Neuron (in vitro differentiated cells): Measurements from ENCODE around the gene DNMT3A.

Experiments
- H2AFZ ChIP-seq: one replicate; pipeline ENCODE4 v1.6.1; 2013; ENCODE audit warnings: low read depth, mild to moderate bottlenecking, inconsistent platforms, low read length, moderate library complexity
- H3K27me3 ChIP-seq: one replicate; pipeline ENCODE4 v1.6.1; 2013; ENCODE audit warnings: low read length; ENCODE audit not compliant: insufficient read depth
- H3K36me3 ChIP-seq: one replicate; pipeline ENCODE4 v1.6.1; 2013; ENCODE audit warnings: low read length; ENCODE audit not compliant: insufficient read depth
- H3K4me1 ChIP-seq: one replicate; pipeline ENCODE4 v1.6.1; 2013; ENCODE audit warnings: low read length; ENCODE audit not compliant: insufficient read depth
- H3K4me3 ChIP-seq: 2 replicates; pipeline ENCODE4 v1.5.1; 2013; ENCODE audit warnings: mild to moderate bottlenecking, low read length, moderate library complexity
- H3K9me3 ChIP-seq: one replicate; pipeline ENCODE4 v1.6.1; 2013; ENCODE audit warnings: low read length

The DNMT3A gene

GRCh38 chr2:25254961-25255360, 86.8 kb downstream of the DNMT3A start:
- Histone ChIP-seq H2AFZ (no peak overlapping the region), H3K4me3 (no peak overlapping the region), H3K36me3 (no peaks in the 10 kb centered on the region), H3K4me1 (peaks cover 60% of the 10 kb centered on the region), H3K27me3 (no peaks in the 10 kb centered on the region), H3K9me3 (no peaks in the 10 kb centered on the region)

DNA sequence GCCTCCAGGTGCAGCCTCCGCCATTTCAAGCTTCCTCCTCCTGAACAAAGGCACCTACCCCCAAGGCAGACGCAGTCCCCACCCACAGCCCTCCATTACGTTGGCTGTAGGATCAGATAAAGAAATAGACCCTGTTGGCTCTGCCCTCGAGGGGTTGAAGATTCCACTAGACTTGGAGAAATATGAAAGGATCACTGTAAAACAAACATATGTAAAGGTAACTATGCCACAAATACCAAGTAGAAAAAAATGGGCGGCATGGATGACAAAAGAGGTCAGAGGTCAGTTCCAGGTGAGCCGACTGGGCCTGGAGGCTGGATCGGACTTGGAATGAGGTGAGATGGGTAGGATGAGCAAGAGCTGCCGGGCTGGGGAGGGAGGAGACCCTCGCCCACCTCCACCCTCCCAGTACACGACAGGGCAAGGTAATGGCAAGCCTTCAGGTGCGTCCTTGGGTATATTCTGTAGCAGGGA, 88.5 kb downstream of the DNMT3A start:
- peak overlapping the region; percentile 51 for H3K4me3 ChIP-seq
- H3K36me3 ChIP-seq: peaks cover 6% of the 10 kb centered on the region
- no peaks in the 10 kb centered on the region for H3K9me3 ChIP-seq
- H2AFZ ChIP-seq: peak overlapping the region; percentile 49
- H3K4me1 ChIP-seq: peaks cover 46% of the 10 kb centered on the region
- H3K27me3 ChIP-seq: no peaks in the 10 kb centered on the region

GRCh38 chr2:25252291-25253152, 89.2 kb downstream of the DNMT3A start:
- peak overlapping the region; percentile 49 for H2AFZ ChIP-seq
- H3K27me3 ChIP-seq: no peaks in the 10 kb centered on the region
- H3K4me3 ChIP-seq: peak overlapping the region; percentile 81
- no peaks in the 10 kb centered on the region for H3K9me3 ChIP-seq
- H3K4me1 ChIP-seq: peaks cover 40% of the 10 kb centered on the region
- H3K36me3 ChIP-seq: peaks cover 13% of the 10 kb centered on the region

- Histone ChIP-seq H3K27me3 (no peaks in the 10 kb centered on the region), H3K9me3 (no peaks in the 10 kb centered on the region), H2AFZ (peak overlapping the region; percentile 34), H3K4me3 (peak overlapping the region; percentile 81), H3K4me1 (peaks cover 31% of the 10 kb centered on the region), H3K36me3 (peaks cover 22% of the 10 kb centered on the region)
These were observed 90.1 kb downstream of the DNMT3A start for GRCh38 chr2:25251422-25252273.

- H3K4me3 ChIP-seq: peak overlapping the region; percentile 81
- peaks cover 25% of the 10 kb centered on the region for H3K4me1 ChIP-seq
- no peaks in the 10 kb centered on the region for H3K9me3 ChIP-seq
- H3K27me3 ChIP-seq: no peaks in the 10 kb centered on the region
- H2AFZ ChIP-seq: peak overlapping the region; percentile 34
- H3K36me3 ChIP-seq: peaks cover 28% of the 10 kb centered on the region
These were observed 90.7 kb downstream of the DNMT3A start for GRCh38 chr2:25251071-25251421.

DNA sequence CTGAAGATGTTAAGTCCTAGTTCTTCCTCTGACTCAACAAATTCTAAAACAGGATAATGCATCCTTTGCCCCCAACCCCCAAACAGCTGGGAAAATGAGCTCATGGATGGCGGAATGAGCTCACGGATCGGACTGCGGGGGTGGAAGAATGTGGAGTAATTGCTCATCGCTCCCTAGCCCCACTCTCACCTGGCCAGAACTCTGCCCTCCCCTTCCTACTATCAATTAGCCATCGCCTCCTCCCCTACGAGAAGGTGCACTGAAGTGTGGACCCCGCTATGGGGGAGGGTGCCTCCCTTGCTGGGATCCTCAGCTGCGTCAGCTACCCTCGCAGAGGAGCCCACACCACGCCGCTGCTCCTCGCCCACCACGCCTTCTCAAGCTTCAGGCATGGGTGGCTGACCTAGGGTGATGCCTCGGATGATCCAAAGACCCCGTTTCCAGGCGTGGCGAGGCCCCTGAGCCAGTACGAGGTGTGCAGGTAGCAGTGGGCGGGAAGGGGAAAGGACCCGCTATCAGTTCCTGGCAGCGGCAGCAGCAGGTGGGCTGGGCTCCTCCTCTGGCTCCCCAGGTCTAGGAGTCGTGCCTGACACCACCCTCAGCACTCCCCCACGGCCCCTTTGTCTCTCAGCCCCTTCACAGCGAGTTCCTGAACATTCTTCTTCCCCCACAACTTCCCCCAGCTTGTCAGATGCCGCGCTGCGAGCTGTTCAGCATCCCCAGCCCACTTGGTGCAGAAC, 91.2 kb downstream of the DNMT3A start:
- H3K4me3 ChIP-seq: peak overlapping the region; percentile 81
- H3K36me3 ChIP-seq: peaks cover 33% of the 10 kb centered on the region
- H3K4me1 ChIP-seq: peaks cover 23% of the 10 kb centered on the region
- H2AFZ ChIP-seq: no peak overlapping the region
- H3K27me3 ChIP-seq: no peaks in the 10 kb centered on the region
- H3K9me3 ChIP-seq: no peaks in the 10 kb centered on the region

- H3K9me3 ChIP-seq: no peaks in the 10 kb centered on the region
- H3K4me1 ChIP-seq: peaks cover 23% of the 10 kb centered on the region
- H3K4me3 ChIP-seq: no peak overlapping the region
- no peak overlapping the region for H2AFZ ChIP-seq
- H3K36me3 ChIP-seq: peaks cover 40% of the 10 kb centered on the region
- H3K27me3 ChIP-seq: no peaks in the 10 kb centered on the region
These were observed 91.9 kb downstream of the DNMT3A start for GRCh38 chr2:25249785-25250184.

- Histone ChIP-seq H3K9me3 (no peaks in the 10 kb centered on the region), H3K27me3 (no peaks in the 10 kb centered on the region), H2AFZ (no peak overlapping the region), H3K4me3 (no peak overlapping the region), H3K4me1 (peaks cover 18% of the 10 kb centered on the region), H3K36me3 (peaks cover 57% of the 10 kb centered on the region)
These were observed 93.8 kb downstream of the DNMT3A start for GRCh38 chr2:25247792-25248512.

DNA sequence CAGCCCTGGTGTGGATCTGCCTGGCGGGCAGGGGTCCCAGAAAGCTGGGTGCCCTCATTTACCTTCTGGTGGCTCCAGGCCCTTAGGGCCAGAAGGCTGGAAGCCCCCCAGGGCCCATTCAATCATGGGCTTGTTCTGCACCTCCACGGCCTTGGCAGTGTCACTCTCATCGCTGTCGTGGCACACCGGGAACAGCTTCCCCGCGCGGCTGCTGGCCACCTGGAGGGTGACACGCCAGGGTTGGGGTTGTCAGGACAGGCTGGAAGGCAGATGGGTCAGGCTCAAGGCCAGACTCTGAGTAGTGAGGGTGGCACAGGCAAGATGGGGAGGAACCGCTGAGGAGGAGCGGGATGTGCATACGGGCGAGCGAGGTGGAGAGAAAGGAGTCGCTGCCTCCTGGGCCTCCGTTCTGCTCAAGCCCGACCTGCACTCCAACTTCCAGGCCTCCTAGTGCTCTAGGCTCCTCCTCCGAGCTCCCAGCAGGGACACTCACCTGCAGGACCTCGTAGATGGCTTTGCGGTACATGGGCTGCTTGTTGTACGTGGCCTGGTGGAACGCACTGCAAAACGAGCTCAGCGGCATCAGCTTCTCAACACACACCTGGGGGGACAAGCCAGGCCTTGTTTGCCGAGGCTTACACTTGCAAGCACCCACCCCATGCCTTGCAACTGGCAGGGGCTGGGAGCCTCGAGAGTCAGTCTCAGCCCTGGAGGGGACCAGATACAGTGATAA, 95.0 kb downstream of the DNMT3A start:
- H3K36me3 ChIP-seq: peaks cover 69% of the 10 kb centered on the region

GRCh38 chr2:25246001-25246400, 95.7 kb downstream of the DNMT3A start:
- Histone ChIP-seq H2AFZ (no peak overlapping the region), H3K4me1 (peaks cover 13% of the 10 kb centered on the region), H3K27me3 (no peaks in the 10 kb centered on the region), H3K9me3 (no peaks in the 10 kb centered on the region), H3K4me3 (no peak overlapping the region), H3K36me3 (peaks cover 76% of the 10 kb centered on the region)

More for the DNA sequence above, 95.0 kb downstream of the DNMT3A start:
- H3K9me3 ChIP-seq: no peaks in the 10 kb centered on the region
- H3K27me3 ChIP-seq: no peaks in the 10 kb centered on the region
- no peak overlapping the region for H2AFZ ChIP-seq
- no peak overlapping the region for H3K4me3 ChIP-seq
- H3K4me1 ChIP-seq: peaks cover 15% of the 10 kb centered on the region

DNA sequence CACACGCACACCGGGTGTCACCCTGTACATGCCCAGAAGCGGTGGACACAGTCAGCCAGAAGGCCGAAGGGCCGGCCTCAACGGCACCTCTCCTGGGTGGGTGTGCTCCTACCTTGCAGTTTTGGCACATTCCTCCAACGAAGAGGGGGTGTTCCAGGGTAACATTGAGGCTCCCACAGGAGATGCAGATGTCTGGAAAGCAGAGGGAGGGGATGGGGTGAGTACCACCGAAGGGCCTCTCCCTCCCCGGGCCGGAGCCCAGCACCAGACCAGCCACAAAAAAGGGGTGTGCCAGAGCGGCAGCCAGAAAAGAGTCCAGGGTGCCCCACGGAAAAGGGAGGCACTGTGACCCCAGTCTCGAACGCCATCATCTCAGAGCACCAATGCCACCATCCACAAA, 96.6 kb downstream of the DNMT3A start:
- no peaks in the 10 kb centered on the region for H3K9me3 ChIP-seq
- no peak overlapping the region for H3K4me3 ChIP-seq
- H2AFZ ChIP-seq: no peak overlapping the region
- no peaks in the 10 kb centered on the region for H3K27me3 ChIP-seq
- H3K36me3 ChIP-seq: peaks cover 85% of the 10 kb centered on the region
- H3K4me1 ChIP-seq: peaks cover 5% of the 10 kb centered on the region

GRCh38 chr2:25243995-25244394, 97.7 kb downstream of the DNMT3A start:
- Histone ChIP-seq H3K27me3 (no peaks in the 10 kb centered on the region), H3K9me3 (no peaks in the 10 kb centered on the region), H3K36me3 (peaks cover 91% of the 10 kb centered on the region), H3K4me3 (no peak overlapping the region), H3K4me1 (no peaks in the 10 kb centered on the region), H2AFZ (no peak overlapping the region)
